H9 (cell line): ENCODE results near the gene OLIG2. TPM values are rescaled to one million over a fixed set of nuclear protein-coding genes. Genes with fewer than 3 reads are reported as not detected.

Source experiments
- DNase-seq: peaks from one replicate; pipeline ENCODE4 v3.0.0-alpha.2; 2017
- H2AFZ ChIP-seq: one replicate; pipeline ENCODE4 v1.6.1; 2013; ENCODE audit warnings: mild to moderate bottlenecking, low read length, control low read depth, moderate library complexity
- H2AK5ac ChIP-seq: 2 replicates; pipeline ENCODE4 v1.6.1; 2013; ENCODE audit warnings: low read length, control low read depth, mixed read lengths; ENCODE audit not compliant: insufficient read length
- H2BK120ac ChIP-seq: one replicate; pipeline ENCODE4 v1.6.1; 2013; ENCODE audit warnings: low read depth, mild to moderate bottlenecking, low read length, control low read depth, inconsistent platforms; ENCODE audit not compliant: poor library complexity, severe bottlenecking
- H2BK12ac ChIP-seq: 2 replicates; pipeline ENCODE4 v1.6.1; 2013; ENCODE audit warnings: low read length, control low read depth, mixed read lengths, low read depth; ENCODE audit not compliant: insufficient read length
- H2BK15ac ChIP-seq: 2 replicates; pipeline ENCODE4 v1.6.1; 2013; ENCODE audit warnings: low read depth, low read length, control low read depth
- H2BK20ac ChIP-seq: one replicate; pipeline ENCODE4 v1.6.1; 2013; ENCODE audit warnings: low read depth, mild to moderate bottlenecking, low read length, control low read depth, inconsistent platforms; ENCODE audit not compliant: poor library complexity, severe bottlenecking
- H2BK5ac ChIP-seq: 2 replicates; pipeline ENCODE4 v1.6.1; 2013; ENCODE audit warnings: low read length, control low read depth, mixed read lengths; ENCODE audit not compliant: insufficient read length
- H3K14ac ChIP-seq: 2 replicates; pipeline ENCODE4 v1.6.1; 2013; ENCODE audit warnings: low read length, control low read depth; ENCODE audit not compliant: insufficient read depth
- H3K18ac ChIP-seq: 2 replicates; pipeline ENCODE4 v1.6.1; 2013; ENCODE audit warnings: low read depth, mild to moderate bottlenecking, mixed read lengths, low read length, control low read depth; ENCODE audit not compliant: insufficient read length
- H3K23ac ChIP-seq: 2 replicates; pipeline ENCODE4 v1.6.1; 2013; ENCODE audit warnings: low read length, control low read depth, mixed read lengths, low read depth; ENCODE audit not compliant: insufficient read length
- H3K23me2 ChIP-seq: 2 replicates; pipeline ENCODE4 v1.6.1; 2013; ENCODE audit warnings: low read depth, mild to moderate bottlenecking, mixed read lengths, low read length, control low read depth; ENCODE audit not compliant: insufficient read length, poor library complexity, severe bottlenecking
- H3K27ac ChIP-seq: 2 replicates; pipeline ENCODE4 v1.5.1; 2013; ENCODE audit warnings: low read length, control low read depth, mixed read lengths, low read depth; ENCODE audit not compliant: insufficient read length
- H3K27me3 ChIP-seq: 2 replicates; pipeline ENCODE4 v1.6.1; 2013; ENCODE audit warnings: low read length, control low read depth, inconsistent platforms; ENCODE audit not compliant: insufficient read depth
- H3K4ac ChIP-seq: 2 replicates; pipeline ENCODE4 v1.6.1; 2013; ENCODE audit warnings: low read depth, mild to moderate bottlenecking, control low read depth, inconsistent platforms, low read length, moderate library complexity
- H3K4me1 ChIP-seq: 2 replicates; pipeline ENCODE4 v1.6.1; 2013; ENCODE audit warnings: low read length, control low read depth, inconsistent platforms; ENCODE audit not compliant: insufficient read depth
- H3K4me2 ChIP-seq: 2 replicates; pipeline ENCODE4 v1.6.1; 2013; ENCODE audit warnings: low read length, control low read depth, mixed read lengths; ENCODE audit not compliant: insufficient read length, insufficient read depth
- H3K56ac ChIP-seq: 2 replicates; pipeline ENCODE4 v1.6.1; 2013; ENCODE audit warnings: low read depth, mild to moderate bottlenecking, mixed read lengths, low read length, control low read depth; ENCODE audit not compliant: insufficient read length
- H3K79me1 ChIP-seq: 2 replicates; pipeline ENCODE4 v1.6.1; 2013; ENCODE audit warnings: low read depth, mild to moderate bottlenecking, moderate library complexity, low read length, control low read depth, inconsistent platforms; ENCODE audit not compliant: insufficient read depth, poor library complexity, severe bottlenecking
- H3K79me2 ChIP-seq: 2 replicates; pipeline ENCODE4 v1.6.1; 2013; ENCODE audit warnings: low read length, control low read depth, inconsistent platforms; ENCODE audit not compliant: insufficient read depth
- H3K9ac ChIP-seq: 2 replicates; pipeline ENCODE4 v1.6.1; 2013; ENCODE audit warnings: low read length, control low read depth, mixed read lengths; ENCODE audit not compliant: insufficient read length; ENCODE audit errors: extremely low read depth
- H3K9me3 ChIP-seq: one replicate; pipeline ENCODE4 v1.6.1; 2013; ENCODE audit warnings: low read depth, low read length, inconsistent platforms; ENCODE audit not compliant: control insufficient read depth
- H3T11ph ChIP-seq: one replicate; pipeline ENCODE4 v1.6.1; 2013; ENCODE audit warnings: mild to moderate bottlenecking, low read length, control low read depth, inconsistent platforms
- H4K20me1 ChIP-seq: one replicate; pipeline ENCODE4 v1.6.1; 2013; ENCODE audit not compliant: control insufficient read depth, insufficient read length, insufficient read depth
- H4K5ac ChIP-seq: 2 replicates; pipeline ENCODE4 v1.6.1; 2013; ENCODE audit warnings: low read depth, mild to moderate bottlenecking, mixed read lengths, low read length, control low read depth; ENCODE audit not compliant: insufficient read length
- H4K8ac ChIP-seq: replicated peaks from 2 replicates; pipeline ENCODE4 v1.6.1; 2013; ENCODE audit warnings: low read length, control low read depth, mixed read lengths, low read depth; ENCODE audit not compliant: insufficient read length
- H4K91ac ChIP-seq: 2 replicates; pipeline ENCODE4 v1.6.1; 2013; ENCODE audit warnings: low read depth, mild to moderate bottlenecking, moderate library complexity, mixed read lengths, low read length, control low read depth; ENCODE audit not compliant: insufficient read length
- H3K27ac Mint-ChIP-seq, 3 experiments: 2 replicates in 2 of 3; 3 replicates in 1 of 3; pipeline ENCODE4 v1.8.0; 2020 to 2021; ENCODE audit warnings: mixed read lengths in 3 of 3, mild to moderate bottlenecking in 1 of 3, moderate library complexity in 1 of 3
- H3K27me3 Mint-ChIP-seq: 2 replicates; pipeline ENCODE4 v1.8.0; 2021; ENCODE audit warnings: low read depth, mild to moderate bottlenecking, moderate library complexity, mixed read lengths
- H3K36me3 Mint-ChIP-seq, 3 experiments: 2 replicates in 2 of 3; 3 replicates in 1 of 3; pipeline ENCODE4 v1.8.0; 2020 to 2021; ENCODE audit warnings: low read depth in 3 of 3, mixed read lengths in 3 of 3; ENCODE audit not compliant: insufficient read depth in 1 of 3
- H3K4me1 Mint-ChIP-seq, 2 experiments: 2 replicates each; pipeline ENCODE4 v1.8.0; 2020; ENCODE audit warnings: mixed read lengths in 2 of 2
- H3K4me3 Mint-ChIP-seq, 2 experiments: 2 replicates in 1 of 2; 3 replicates in 1 of 2; pipeline ENCODE4 v1.8.0; 2020 to 2021; ENCODE audit warnings: mild to moderate bottlenecking in 2 of 2, mixed read lengths in 2 of 2, moderate library complexity in 1 of 2
- H3K9me3 Mint-ChIP-seq, 2 experiments: 2 replicates in 1 of 2; 3 replicates in 1 of 2; pipeline ENCODE4 v1.8.0; 2020; ENCODE audit warnings: mild to moderate bottlenecking in 2 of 2, mixed read lengths in 2 of 2, moderate library complexity in 1 of 2
- CTCF ChIP-seq: fragments of 200-600 bp; sonication (generic); conservative IDR thresholded peaks from 3 replicates; pipeline ENCODE4 v1.8.0; 2021; ENCODE audit warnings: antibody characterized with exemption, mild to moderate bottlenecking
- WGBS: extraction: QIAGEN DNeasy Blood & Tissue Kit; methylation state at CpG from one replicate; pipeline ENCODE4 v1.1.7; 2013; ENCODE audit warnings: missing lambda C conversion rate, low lambda C conversion rate, mixed read lengths; ENCODE audit not compliant: insufficient read length; ENCODE audit errors: extremely low coverage; 5-methylcytosine and 5-hydroxymethylcytosine counted together
- total RNA-seq: library from RNA; stranded (reverse); gene quantifications from 2 replicates; pipeline ENCODE4 v1.2.1, GENCODE V29; 2021

The OLIG2 gene
- total RNA-seq, 1 experiment from 2014 or later, result 1.4 TPM

- Histone ChIP-seq H3K27ac (no peak overlapping the region), H3K79me1 (no peaks in the 10 kb centered on the region), H3K4ac (no peak overlapping the region), H2BK15ac (no peak overlapping the region), H2BK20ac (no peak overlapping the region), H3K9ac (no peak overlapping the region), H3K4me2 (no peak overlapping the region), H3K14ac (no peak overlapping the region), H3K23ac (no peak overlapping the region), H2BK12ac (no peak overlapping the region), H3K9me3 (no peaks in the 10 kb centered on the region), H4K20me1 (no peaks in the 10 kb centered on the region), H2BK120ac (no peak overlapping the region), H4K91ac (no peak overlapping the region), H2AK5ac (no peak overlapping the region), H2AFZ (no peak overlapping the region), H4K5ac (no peak overlapping the region), H2BK5ac (no peak overlapping the region), H3K27me3 (no peaks in the 10 kb centered on the region), H3T11ph (no peak overlapping the region), H3K18ac (no peak overlapping the region), H3K4me1 (peaks cover 7% of the 10 kb centered on the region; the same call in 1 of the 2 replicates), H3K79me2 (no peaks in the 10 kb centered on the region), H4K8ac (no peak overlapping the region), H3K56ac (no peak overlapping the region), H3K23me2 (no peaks in the 10 kb centered on the region)
- H3K27me3 Mint-ChIP-seq, result peaks cover 3% of the 10 kb centered on the region; the same call in 1 of the 2 replicates
- no CpG with 5 or more reads among the region's 7 CpGs for WGBS
- peaks cover 25 to 29% of the 10 kb centered on the region in 2 experiments for H3K4me1 Mint-ChIP-seq
- TF ChIP-seq CTCF, result no peak
- H3K9me3 Mint-ChIP-seq, result no peaks in the 10 kb centered on the region
- H3K4me3 Mint-ChIP-seq, result no peak overlapping the region
- no peaks in the 10 kb centered on the region for H3K36me3 Mint-ChIP-seq
- DNase-seq, result no peak
- H3K27ac Mint-ChIP-seq, result no peak overlapping the region
Observed at GRCh38 chr21:32981096-32981495, 44.6 kb upstream of the OLIG2 start.
